WI38 (cell line): ENCODE measurements around the gene ESYT3.

Source experiments
- H3K4me3 ChIP-seq: 2 replicates; pipeline ENCODE4 v1.5.1; 2011; ENCODE audit warnings: low read depth, mild to moderate bottlenecking, control low read depth, low read length
- CTCF ChIP-seq: IDR thresholded peaks from 2 replicates; pipeline ENCODE4 v1.5.1; 2012; ENCODE audit warnings: low read depth, mild to moderate bottlenecking, control low read depth, low read length

ESYT3 gene

GRCh38 chr3:138458774-138459499 lies 24.5 kb downstream of the ESYT3 start:
- H3K4me3 ChIP-seq = no peak overlapping the region

GRCh38 chr3:138459619-138460535 lies 25.5 kb downstream of the ESYT3 start:
- TF ChIP-seq CTCF = no peak
- no peak overlapping the region for H3K4me3 ChIP-seq

More at GRCh38 chr3:138458774-138459499, 24.5 kb downstream of the ESYT3 start:
- no peak for TF ChIP-seq CTCF

GRCh38 chr3:138460536-138461205 lies 26.3 kb downstream of the ESYT3 start:
- H3K4me3 ChIP-seq = no peak overlapping the region
- TF ChIP-seq CTCF = no peak

- H3K4me3 ChIP-seq = no peak overlapping the region
- TF ChIP-seq CTCF = no peak
Measured at GRCh38 chr3:138461246-138461645, 26.8 kb downstream of the ESYT3 start.

- H3K4me3 ChIP-seq = no peak overlapping the region
- TF ChIP-seq CTCF = no peak
Measured at GRCh38 chr3:138461896-138462295, 27.5 kb downstream of the ESYT3 start.

GRCh38 chr3:138463724-138464490 lies 29.5 kb downstream of the ESYT3 start:
- no peak for TF ChIP-seq CTCF
- no peak overlapping the region for H3K4me3 ChIP-seq
